ENCODE measurements around the gene ZBTB12. TPM values are rescaled to one million over a fixed set of nuclear protein-coding genes. Genes with fewer than 3 reads are reported as not detected.
"Not testable (repeated sequence)": the region's sequence is repeated elsewhere in the genome, so short reads cannot be mapped to it uniquely, and the experiment has no call there.

Gene ZBTB12
- total and polyA plus RNA-seq, 8 donors, result 0.43 to 6.4 (median 1.8) TPM

DNA sequence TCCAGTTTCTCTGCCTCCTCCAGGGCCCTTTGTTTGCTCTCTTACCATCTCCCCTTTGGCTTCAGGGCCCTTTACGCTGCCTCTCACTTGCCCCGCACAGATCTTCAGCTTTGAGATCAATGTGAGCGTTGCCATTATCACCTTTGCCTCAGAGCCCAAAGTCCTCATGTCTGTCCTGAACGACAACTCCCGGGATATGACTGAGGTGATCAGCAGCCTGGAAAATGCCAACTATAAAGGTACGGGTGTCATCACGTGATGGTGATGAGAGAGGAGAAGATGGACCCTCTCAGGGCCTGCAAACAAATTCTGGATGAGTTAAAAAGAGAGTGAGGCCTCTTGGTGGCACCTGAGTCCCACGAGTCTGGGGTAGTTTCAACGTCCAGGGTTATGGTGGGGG is 33.9 kb upstream of the ZBTB12 start:
- TF ChIP-seq EP300 (IDR thresholded peaks at IDR 0.05) (no peak), POLR2AphosphoS5 (IDR thresholded peaks at IDR 0.05) (no peak)
- 79 to 85% (median 81%) methylated on average over 9 of the region's 9 CpGs for WGBS, 5 donors
- Histone ChIP-seq H3K9me3 (no peaks in the 10 kb centered on the region), H3K36me3 (no peaks in the 10 kb centered on the region), H3K4me1 (no peaks in the 10 kb centered on the region), H3K4me3 (no peak overlapping the region), H3K27me3 (no peaks in the 10 kb centered on the region), H3K27ac (no peak overlapping the region)
- no peak for DNase-seq
- intact Hi-C loops (cut with DNase I; ENCODE audit: low total_unique reads), result no loop called here

DNA sequence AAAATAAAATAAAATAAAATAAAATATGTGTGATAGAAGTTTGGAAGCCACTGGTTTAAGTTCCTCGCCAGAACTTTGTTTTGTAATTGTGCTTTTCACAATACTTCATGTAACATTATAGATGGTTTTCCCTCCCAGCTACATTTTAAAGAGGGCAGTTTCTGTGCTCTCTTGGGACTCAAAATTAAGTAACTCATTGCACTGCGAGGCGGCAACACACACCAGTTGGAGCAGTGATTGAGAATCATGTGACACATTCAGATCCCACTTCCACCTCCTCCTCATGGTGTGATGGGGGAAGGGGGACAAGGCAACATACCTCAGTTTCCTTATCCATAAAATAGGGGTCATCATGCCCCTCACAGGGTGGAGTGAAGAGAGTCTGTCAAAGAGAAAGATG is 33.1 kb upstream of the ZBTB12 start:
- TF ChIP-seq, protein P1, sequence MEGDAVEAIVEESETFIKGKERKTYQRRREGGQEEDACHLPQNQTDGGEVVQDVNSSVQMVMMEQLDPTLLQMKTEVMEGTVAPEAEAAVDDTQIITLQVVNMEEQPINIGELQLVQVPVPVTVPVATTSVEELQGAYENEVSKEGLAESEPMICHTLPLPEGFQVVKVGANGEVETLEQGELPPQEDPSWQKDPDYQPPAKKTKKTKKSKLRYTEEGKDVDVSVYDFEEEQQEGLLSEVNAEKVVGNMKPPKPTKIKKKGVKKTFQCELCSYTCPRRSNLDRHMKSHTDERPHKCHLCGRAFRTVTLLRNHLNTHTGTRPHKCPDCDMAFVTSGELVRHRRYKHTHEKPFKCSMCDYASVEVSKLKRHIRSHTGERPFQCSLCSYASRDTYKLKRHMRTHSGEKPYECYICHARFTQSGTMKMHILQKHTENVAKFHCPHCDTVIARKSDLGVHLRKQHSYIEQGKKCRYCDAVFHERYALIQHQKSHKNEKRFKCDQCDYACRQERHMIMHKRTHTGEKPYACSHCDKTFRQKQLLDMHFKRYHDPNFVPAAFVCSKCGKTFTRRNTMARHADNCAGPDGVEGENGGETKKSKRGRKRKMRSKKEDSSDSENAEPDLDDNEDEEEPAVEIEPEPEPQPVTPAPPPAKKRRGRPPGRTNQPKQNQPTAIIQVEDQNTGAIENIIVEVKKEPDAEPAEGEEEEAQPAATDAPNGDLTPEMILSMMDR (IDR thresholded peaks at IDR 0.05), result no peak
- no peak for TF ChIP-seq POLR2AphosphoS5 (IDR thresholded peaks at IDR 0.05)
- no peak for TF ChIP-seq EP300 (IDR thresholded peaks at IDR 0.05)
- no peak for TF ChIP-seq POLR2A (IDR thresholded peaks at IDR 0.05)
- 72 to 89% (median 82%) methylated on average over 3 of the region's 3 CpGs for WGBS, 5 donors

DNA sequence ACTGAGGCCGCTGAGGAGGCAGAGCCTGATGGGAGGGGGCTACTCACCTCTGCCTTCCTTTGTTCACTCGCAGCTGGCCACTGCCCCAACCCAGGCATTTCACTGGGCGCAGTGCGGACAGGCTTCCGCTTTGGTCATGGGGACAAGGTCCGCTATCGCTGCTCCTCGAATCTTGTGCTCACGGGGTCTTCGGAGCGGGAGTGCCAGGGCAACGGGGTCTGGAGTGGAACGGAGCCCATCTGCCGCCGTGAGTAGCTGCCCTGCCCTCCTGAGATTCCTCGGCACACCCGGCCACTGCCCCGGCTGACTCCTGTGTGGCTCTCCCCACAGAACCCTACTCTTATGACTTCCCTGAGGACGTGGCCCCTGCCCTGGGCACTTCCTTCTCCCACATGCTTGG is 31.7 kb upstream of the ZBTB12 start:
- WGBS, 5 donors, result 84 to 91% (median 89%) methylated on average over 16 to 19 of the region's 19 CpGs
- Histone ChIP-seq H3K36me3 (no peaks in the 10 kb centered on the region), H3K4me1 (no peaks in the 10 kb centered on the region), H3K4me3 (no peak overlapping the region), H3K27ac (no peak overlapping the region), H3K27me3 (no peaks in the 10 kb centered on the region), H3K9me3 (no peaks in the 10 kb centered on the region)
- no peak for TF ChIP-seq POLR2AphosphoS5 (IDR thresholded peaks at IDR 0.05)
- TF ChIP-seq POLR2A (IDR thresholded peaks at IDR 0.05), result no peak
- TF ChIP-seq EP300 (IDR thresholded peaks at IDR 0.05), result no peak
- TF ChIP-seq, protein P1 (IDR thresholded peaks at IDR 0.05), result no peak
- no peak for DNase-seq
- intact Hi-C loops (cut with DNase I; ENCODE audit: low total_unique reads), result no loop called here

More for the DNA sequence above, 33.1 kb upstream of the ZBTB12 start:
- Histone ChIP-seq H3K36me3 (no peaks in the 10 kb centered on the region), H3K9me3 (no peaks in the 10 kb centered on the region), H3K27me3 (no peaks in the 10 kb centered on the region), H3K4me1 (no peaks in the 10 kb centered on the region), H3K4me3 (no peak overlapping the region), H3K27ac (no peak overlapping the region)
- intact Hi-C loops (cut with DNase I; ENCODE audit: low total_unique reads), result no loop called here
- no peak for DNase-seq

DNA sequence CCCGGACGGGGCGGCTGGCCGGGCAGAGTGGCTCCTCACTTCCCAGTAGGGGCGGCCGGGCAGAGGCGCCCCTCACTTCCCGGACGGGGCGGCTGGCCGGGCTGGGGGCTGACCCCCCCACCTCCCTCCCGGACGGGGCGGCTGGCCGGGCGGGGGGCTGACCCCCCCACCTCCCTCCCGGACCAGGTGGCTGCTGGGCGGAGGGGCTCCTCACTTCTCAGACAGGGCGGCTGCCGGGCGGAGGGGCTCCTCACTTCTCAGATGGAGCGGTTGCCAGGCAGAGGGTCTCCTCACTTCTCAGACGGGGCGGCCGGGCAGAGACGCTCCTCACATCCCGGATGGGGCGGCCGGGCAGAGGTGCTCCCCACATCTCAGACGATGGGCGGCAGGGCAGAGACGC is 30.3 kb upstream of the ZBTB12 start:
- H3K4me3 ChIP-seq; H3K27ac ChIP-seq; H3K9me3 ChIP-seq; intact Hi-C loops (cut with DNase I; ENCODE audit: low total_unique reads); H3K4me1 ChIP-seq; H3K27me3 ChIP-seq; DNase-seq; H3K36me3 ChIP-seq: not testable (repeated sequence)
- WGBS, 5 donors, result 89 to 100% (median 95%) methylated on average over 1 to 32 of the region's 32 CpGs; no CpG with 5 or more reads in 2 of the 5 donors

DNA sequence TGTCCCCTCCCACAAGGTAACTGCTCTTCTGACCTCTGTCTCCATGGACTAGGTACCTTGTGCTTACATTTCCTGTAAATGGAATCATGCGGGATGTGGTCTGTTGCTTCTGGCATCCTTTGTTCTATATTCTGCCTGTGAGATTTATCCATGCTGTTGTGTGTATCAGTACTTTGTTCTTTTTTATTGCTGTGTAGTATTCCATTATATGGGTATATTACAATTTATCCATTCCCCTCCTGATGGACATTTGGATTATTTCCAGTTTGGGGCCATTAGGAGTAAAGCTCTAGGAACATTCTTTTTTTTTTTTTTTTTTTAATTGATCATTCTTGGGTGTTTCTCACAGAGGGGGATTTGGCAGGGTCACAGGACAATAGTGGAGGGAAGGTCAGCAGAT is 29.1 kb upstream of the ZBTB12 start:
- intact Hi-C loops (cut with DNase I; ENCODE audit: low total_unique reads), result no loop called here
- DNase-seq, result no peak
- Histone ChIP-seq H3K9me3 (no peaks in the 10 kb centered on the region), H3K27me3 (no peaks in the 10 kb centered on the region), H3K4me1 (no peaks in the 10 kb centered on the region), H3K27ac (no peak overlapping the region), H3K4me3 (no peak overlapping the region), H3K36me3 (no peaks in the 10 kb centered on the region)
- WGBS, 5 donors, result 90 to 97% (median 95%) methylated on average over 1 of the region's 1 CpG
- no peak for TF ChIP-seq POLR2A (IDR thresholded peaks at IDR 0.05)
- TF ChIP-seq, protein P1 (IDR thresholded peaks at IDR 0.05), result no peak
- no peak for TF ChIP-seq EP300 (IDR thresholded peaks at IDR 0.05)
- TF ChIP-seq POLR2AphosphoS5 (IDR thresholded peaks at IDR 0.05), result no peak

DNA sequence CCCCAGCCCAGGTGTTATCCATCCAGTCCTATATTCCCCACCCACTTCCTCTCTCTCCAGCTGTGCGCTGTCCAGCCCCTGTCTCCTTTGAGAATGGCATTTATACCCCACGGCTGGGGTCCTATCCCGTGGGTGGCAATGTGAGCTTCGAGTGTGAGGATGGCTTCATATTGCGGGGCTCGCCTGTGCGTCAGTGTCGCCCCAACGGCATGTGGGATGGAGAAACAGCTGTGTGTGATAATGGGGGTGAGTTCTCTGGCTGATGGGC is 26.7 kb upstream of the ZBTB12 start:
- no peaks in the 10 kb centered on the region for H3K4me1 ChIP-seq
- no peaks in the 10 kb centered on the region for H3K27me3 ChIP-seq
- TF ChIP-seq, protein P1 (IDR thresholded peaks at IDR 0.05), result no peak
- TF ChIP-seq POLR2A (IDR thresholded peaks at IDR 0.05), result no peak
- H3K4me3 ChIP-seq, result peak overlapping the region in 1 of 4 donors; percentile 33
- 80 to 93% (median 85%) methylated on average over 4 to 9 of the region's 9 CpGs for WGBS, 5 donors
- intact Hi-C loops (cut with DNase I; ENCODE audit: low total_unique reads), result no loop called here
- no peak for DNase-seq
- H3K36me3 ChIP-seq, result no peaks in the 10 kb centered on the region
- no peaks in the 10 kb centered on the region for H3K9me3 ChIP-seq
- no peak overlapping the region for H3K27ac ChIP-seq

All from stomach (tissue), 9 donors.